ENCODE measurements around the gene NOL4L. TPM values are rescaled to one million over a fixed set of nuclear protein-coding genes. Genes with fewer than 3 reads are reported as not detected.

Gene NOL4L
- total and polyA plus RNA-seq, 2 donors (not counting 3 experiments of a cell fraction or from before 2014, with no cell fraction given), result 55.2 to 79.6 TPM

DNA sequence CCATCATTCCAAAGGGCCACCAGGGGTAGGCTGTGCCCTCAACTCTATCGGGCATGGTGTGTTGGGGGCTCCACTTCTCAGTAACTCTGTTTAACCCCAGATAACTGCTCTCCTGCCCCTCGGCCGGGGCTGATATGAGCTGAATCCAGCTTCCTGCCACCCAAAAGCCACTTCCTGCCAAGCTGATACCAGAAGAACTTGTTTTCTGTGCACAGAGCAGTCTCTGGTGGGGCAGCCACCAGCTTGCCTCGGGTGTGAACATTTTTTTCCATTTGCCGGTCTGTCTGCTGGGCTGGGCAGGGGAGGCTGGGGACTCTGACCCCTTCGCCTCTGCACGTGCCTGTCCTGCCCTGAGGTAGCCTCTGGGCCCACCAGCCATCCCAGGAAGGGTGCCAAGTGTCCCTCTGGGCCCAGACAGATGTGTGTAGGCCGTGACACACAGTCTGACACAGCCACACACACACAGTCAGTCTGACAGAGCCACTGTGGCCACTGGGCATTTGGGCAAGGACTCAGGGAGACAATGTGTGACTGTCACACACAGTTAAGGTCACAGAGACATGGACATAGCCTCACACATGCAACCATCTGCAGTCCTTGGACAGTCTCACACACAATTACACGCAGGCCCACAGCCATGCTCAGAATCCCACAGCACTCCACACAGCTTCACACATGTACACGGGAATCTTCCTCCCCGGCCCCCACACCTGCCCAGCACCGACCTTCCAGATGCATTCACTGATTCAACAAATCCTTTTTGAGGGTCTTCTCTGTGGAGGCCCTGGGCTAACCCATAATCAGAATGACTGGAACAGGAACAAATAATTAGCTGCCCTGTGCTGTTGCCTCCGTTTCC is 45.1 kb downstream of the NOL4L start:
- CTCF ChIA-PET, result interaction anchor here (0.7 to 1.6 kb wide), 5 partner anchors 14 to 238 kb away, joined by 3 read pairs; no protein-coding TSS in a partner anchor
- no peaks in the 10 kb centered on the region for H3K9me1 ChIP-seq (replicated peaks; ENCODE audit: control insufficient read depth, extremely low read depth, insufficient read depth, low read length)
- peaks cover 6% of the 10 kb centered on the region for H3K4me1 ChIP-seq (ENCODE audit: control insufficient read depth, extremely low read depth, insufficient read depth, low read length)
- no TSS peak for BruUV-seq (replicated peaks)
- no peaks in the 10 kb centered on the region for H3K36me3 ChIP-seq (ENCODE audit: control insufficient read depth in 2 of 2, extremely low read depth in 1 of 2, insufficient read depth in 2 of 2, low read length in 2 of 2)
- H3K27me3 ChIP-seq (ENCODE audit: control insufficient read depth in 2 of 2, insufficient read depth in 2 of 2, low read length in 2 of 2), result no peaks in the 10 kb centered on the region
- no peak overlapping the region for H3K4me2 ChIP-seq (ENCODE audit: insufficient read depth, low read length)
- H3K79me2 ChIP-seq (ENCODE audit: control insufficient read depth, insufficient read depth, low read length), result no peaks in the 10 kb centered on the region
- POLR2A ChIA-PET, result no interaction called here
- TF ChIP-seq MYC (IDR thresholded peaks at IDR 0.05; ENCODE audit: low read depth, low read length) (no peak), POLR2A (IDR thresholded peaks at IDR 0.05; ENCODE audit: low read depth, low read length) (no peak), JUN (IDR thresholded peaks at IDR 0.05; ENCODE audit: borderline replicate concordance, insufficient read depth, insufficient read length, low read depth) (no peak), EZH2 (IDR thresholded peaks at IDR 0.05; ENCODE audit: borderline replicate concordance, low read depth, low read length, severe bottlenecking) (no peak), FOS (IDR thresholded peaks at IDR 0.05; ENCODE audit: borderline replicate concordance, insufficient read depth, low read length) (no peak), POLR2AphosphoS5 (IDR thresholded peaks at IDR 0.05; ENCODE audit: insufficient read depth, low read depth, low read length) (no peak), GATA2 (IDR thresholded peaks at IDR 0.05; ENCODE audit: insufficient read depth, insufficient read length, low read depth, low read length) (no peak)
- TF ChIP-seq, protein P1, sequence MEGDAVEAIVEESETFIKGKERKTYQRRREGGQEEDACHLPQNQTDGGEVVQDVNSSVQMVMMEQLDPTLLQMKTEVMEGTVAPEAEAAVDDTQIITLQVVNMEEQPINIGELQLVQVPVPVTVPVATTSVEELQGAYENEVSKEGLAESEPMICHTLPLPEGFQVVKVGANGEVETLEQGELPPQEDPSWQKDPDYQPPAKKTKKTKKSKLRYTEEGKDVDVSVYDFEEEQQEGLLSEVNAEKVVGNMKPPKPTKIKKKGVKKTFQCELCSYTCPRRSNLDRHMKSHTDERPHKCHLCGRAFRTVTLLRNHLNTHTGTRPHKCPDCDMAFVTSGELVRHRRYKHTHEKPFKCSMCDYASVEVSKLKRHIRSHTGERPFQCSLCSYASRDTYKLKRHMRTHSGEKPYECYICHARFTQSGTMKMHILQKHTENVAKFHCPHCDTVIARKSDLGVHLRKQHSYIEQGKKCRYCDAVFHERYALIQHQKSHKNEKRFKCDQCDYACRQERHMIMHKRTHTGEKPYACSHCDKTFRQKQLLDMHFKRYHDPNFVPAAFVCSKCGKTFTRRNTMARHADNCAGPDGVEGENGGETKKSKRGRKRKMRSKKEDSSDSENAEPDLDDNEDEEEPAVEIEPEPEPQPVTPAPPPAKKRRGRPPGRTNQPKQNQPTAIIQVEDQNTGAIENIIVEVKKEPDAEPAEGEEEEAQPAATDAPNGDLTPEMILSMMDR (IDR thresholded peaks at IDR 0.05; ENCODE audit: extremely low read depth in 1 of 2, insufficient read depth in 1 of 2, low read depth in 1 of 2, low read length in 2 of 2), result no peak
- TF ChIP-seq, protein P2, sequence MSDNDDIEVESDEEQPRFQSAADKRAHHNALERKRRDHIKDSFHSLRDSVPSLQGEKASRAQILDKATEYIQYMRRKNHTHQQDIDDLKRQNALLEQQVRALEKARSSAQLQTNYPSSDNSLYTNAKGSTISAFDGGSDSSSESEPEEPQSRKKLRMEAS (IDR thresholded peaks at IDR 0.05; ENCODE audit: insufficient read depth, insufficient read length), result no peak
- H3K9me3 ChIP-seq (replicated peaks; ENCODE audit: control insufficient read depth, insufficient read depth, low read length), result no peaks in the 10 kb centered on the region
- H2AFZ ChIP-seq (ENCODE audit: low read depth, low read length), result peak overlapping the region; percentile 24
- intact Hi-C loops (cut with micrococcal nuclease), result no loop called here
- dilution Hi-C loops (cut with MboI; ENCODE audit: extremely low pct_ligation_motif_present, low sequenced_read_pairs), result no loop called here
- DNase-seq (ENCODE audit: low read depth, low spot score), result no peak
- no peak overlapping the region for H3K27ac ChIP-seq (ENCODE audit: insufficient read depth, low read depth, low read length)
- FAIRE-seq, result no peak
- no peaks in the 10 kb centered on the region for H4K20me1 ChIP-seq (replicated peaks; ENCODE audit: control insufficient read depth, extremely low read depth, insufficient read depth, low read length)
- H3K4me3 ChIP-seq (replicated peaks in 1 of 3; ENCODE audit: insufficient read depth in 1 of 3, low read depth in 1 of 3, low read length in 3 of 3), result no peak overlapping the region
- no peak overlapping the region for H3K9ac ChIP-seq (replicated peaks; ENCODE audit: extremely low read depth, insufficient read depth, low read length)

All from endothelial cell of umbilical vein (primary cell).